OCI-LY1 (cell line): Measurements from ENCODE around the gene CCDC167.

Experiments used
- H2AFZ ChIP-seq: fragments of 200-600 bp; sonication (generic), shearing (Covaris generic); 2 replicates; pipeline ENCODE4 v1.6.0; 2014; ENCODE audit warnings: antibody characterized with exemption, mild to moderate bottlenecking, low read length
- H3F3A ChIP-seq: fragments of 200-600 bp; sonication (generic), shearing (Covaris generic); 2 replicates; pipeline ENCODE4 v1.6.0; 2014; ENCODE audit warnings: mild to moderate bottlenecking, antibody characterized with exemption, low read length, moderate library complexity; ENCODE audit not compliant: insufficient read depth
- H3K27ac ChIP-seq: fragments of 200-600 bp; sonication (generic); 2 replicates; pipeline ENCODE4 v1.5.1; 2014; ENCODE audit warnings: low read length, mixed run types, mild to moderate bottlenecking, low read depth; ENCODE audit not compliant: poor library complexity, severe bottlenecking
- H3K27me3 ChIP-seq: fragments of 200-600 bp; sonication (generic); 2 replicates; pipeline ENCODE4 v1.6.0; 2014; ENCODE audit warnings: antibody characterized with exemption, mild to moderate bottlenecking, low read length, moderate library complexity; ENCODE audit not compliant: insufficient read depth
- H3K36me3 ChIP-seq: fragments of 200-600 bp; sonication (generic); 2 replicates; pipeline ENCODE4 v1.6.1; 2014; ENCODE audit warnings: mild to moderate bottlenecking, antibody characterized with exemption, low read length, moderate library complexity, mixed read lengths; ENCODE audit not compliant: insufficient read depth
- H3K4me1 ChIP-seq: fragments of 200-600 bp; sonication (generic); 2 replicates; pipeline ENCODE4 v1.5.1; 2014; ENCODE audit warnings: mild to moderate bottlenecking, low read length, moderate library complexity; ENCODE audit not compliant: insufficient read depth, severe bottlenecking
- H3K4me2 ChIP-seq: fragments of 200-600 bp; sonication (generic), shearing (Covaris generic); 2 replicates; pipeline ENCODE4 v1.6.1; 2014; ENCODE audit warnings: low read length
- H3K4me3 ChIP-seq: fragments of 200-600 bp; sonication (generic); 2 replicates; pipeline ENCODE4 v1.5.1; 2014; ENCODE audit warnings: low read length, low read depth, mild to moderate bottlenecking, mixed read lengths; ENCODE audit not compliant: poor library complexity, severe bottlenecking
- H3K79me2 ChIP-seq: fragments of 200-600 bp; shearing (Covaris generic); 2 replicates; pipeline ENCODE4 v1.6.1; 2016; ENCODE audit warnings: mixed run types, low read length, mixed read lengths; ENCODE audit not compliant: insufficient read depth
- H3K9ac ChIP-seq: fragments of 200-600 bp; sonication (generic), shearing (Covaris generic); 2 replicates; pipeline ENCODE4 v1.6.1; 2014; ENCODE audit warnings: mild to moderate bottlenecking, low read length, mixed read lengths
- H3K9me2 ChIP-seq: fragments of 200-600 bp; sonication (generic), shearing (Covaris generic); 2 replicates; pipeline ENCODE4 v1.6.1; 2014; ENCODE audit warnings: low read depth, mild to moderate bottlenecking, low read length, mixed read lengths
- H3K9me3 ChIP-seq: fragments of 200-600 bp; shearing (Covaris generic); 2 replicates; pipeline ENCODE4 v1.6.1; 2014; ENCODE audit warnings: low read length, mixed read lengths
- H4K20me1 ChIP-seq: fragments of 200-600 bp; sonication (generic), shearing (Covaris generic); 2 replicates; pipeline ENCODE4 v1.6.0; 2016; ENCODE audit warnings: mild to moderate bottlenecking, low read length; ENCODE audit not compliant: insufficient read depth
- CTCF ChIP-seq: fragments of 200-600 bp; sonication (generic), shearing (Covaris generic); IDR thresholded peaks from 2 replicates; pipeline ENCODE4 v1.5.1; 2017; ENCODE audit warnings: mild to moderate bottlenecking, antibody characterized with exemption, low read length, moderate library complexity, mixed read lengths
- EZH2 ChIP-seq: fragments of 200-600 bp; sonication (generic), shearing (Covaris generic); IDR thresholded peaks from 2 replicates; pipeline ENCODE4 v1.8.0; 2017; ENCODE audit warnings: borderline replicate concordance, mixed run types, mild to moderate bottlenecking, antibody characterized with exemption, low read length, moderate library complexity, mixed read lengths

Gene CCDC167

GRCh38 chr6:37492991-37493660, 6.6 kb downstream of the CCDC167 start:
- TF ChIP-seq CTCF (no peak), EZH2 (no peak)
- Histone ChIP-seq H3K79me2 (no peaks in the 10 kb centered on the region), H2AFZ (no peak overlapping the region), H3K4me1 (peaks cover 22% of the 10 kb centered on the region), H3K9ac (no peak overlapping the region), H3K4me2 (no peak overlapping the region), H4K20me1 (no peaks in the 10 kb centered on the region), H3K4me3 (no peak overlapping the region), H3K36me3 (0 out of 2 replicates have a peak, but pooled peaks cover 8% of the 10 kb centered on the region), H3K27me3 (no peaks in the 10 kb centered on the region), H3F3A (no peaks in the 10 kb centered on the region), H3K27ac (no peak overlapping the region), H3K9me3 (no peaks in the 10 kb centered on the region), H3K9me2 (no peaks in the 10 kb centered on the region)

DNA sequence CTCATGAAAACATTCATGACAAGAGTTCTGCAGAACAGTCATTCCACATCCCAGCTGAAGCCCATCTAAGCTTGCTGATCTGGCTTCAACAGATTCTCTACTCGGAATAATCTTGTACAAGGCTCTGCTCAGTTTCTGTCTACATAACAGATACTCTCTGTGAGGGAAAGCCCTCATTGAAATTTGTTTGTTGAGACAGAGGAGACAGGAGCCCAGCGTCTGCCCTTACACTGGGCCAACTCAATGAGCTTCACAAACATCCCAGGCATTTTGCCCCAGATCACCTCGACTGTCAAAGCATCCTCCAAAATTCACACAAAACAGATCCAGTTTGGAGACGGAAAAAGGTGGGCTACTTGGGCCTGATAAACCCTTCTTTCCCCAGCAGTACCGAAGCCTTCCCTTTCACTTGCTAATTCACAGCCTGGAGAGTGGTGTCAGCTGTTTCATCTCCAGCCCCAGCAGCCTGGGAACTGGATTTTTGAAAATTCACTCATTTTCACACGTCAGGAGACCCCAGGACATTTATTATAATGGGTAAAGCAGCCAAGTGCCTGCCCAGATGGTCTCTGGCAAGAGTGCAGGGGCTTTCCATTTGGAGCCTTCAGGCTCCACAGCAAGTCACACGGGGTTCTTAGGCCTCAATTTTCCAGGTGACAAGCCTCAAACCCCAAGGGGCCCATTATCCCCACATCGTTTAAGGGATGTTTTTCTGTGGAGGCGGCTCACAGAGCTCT, 7.3 kb downstream of the CCDC167 start:
- Histone ChIP-seq H3K9me2 (no peaks in the 10 kb centered on the region), H3K27me3 (no peaks in the 10 kb centered on the region), H3K4me3 (no peak overlapping the region), H3K27ac (no peak overlapping the region), H3K4me1 (peaks cover 15% of the 10 kb centered on the region), H3K9me3 (no peaks in the 10 kb centered on the region), H3K9ac (no peak overlapping the region), H3K36me3 (0 out of 2 replicates have a peak, but pooled peaks cover 8% of the 10 kb centered on the region), H2AFZ (no peak overlapping the region), H4K20me1 (no peaks in the 10 kb centered on the region), H3F3A (no peaks in the 10 kb centered on the region), H3K4me2 (no peak overlapping the region), H3K79me2 (no peaks in the 10 kb centered on the region)
- TF ChIP-seq CTCF = no peak
- TF ChIP-seq EZH2 = no peak

GRCh38 chr6:37491830-37492208, 7.9 kb downstream of the CCDC167 start:
- H3K4me1 ChIP-seq = peaks cover 9% of the 10 kb centered on the region
- H3K9ac ChIP-seq = no peak overlapping the region
- H4K20me1 ChIP-seq = no peaks in the 10 kb centered on the region
- no peak for TF ChIP-seq CTCF
- TF ChIP-seq EZH2 = no peak
- H3K9me2 ChIP-seq = no peaks in the 10 kb centered on the region
- no peak overlapping the region for H3K4me2 ChIP-seq
- H3K9me3 ChIP-seq = no peaks in the 10 kb centered on the region
- no peaks in the 10 kb centered on the region for H3K27me3 ChIP-seq
- 0 out of 2 replicates have a peak, but pooled peaks cover 5% of the 10 kb centered on the region for H3K36me3 ChIP-seq
- H3K27ac ChIP-seq = no peak overlapping the region
- no peak overlapping the region for H2AFZ ChIP-seq
- H3K79me2 ChIP-seq = no peaks in the 10 kb centered on the region
- H3K4me3 ChIP-seq = no peak overlapping the region
- H3F3A ChIP-seq = no peaks in the 10 kb centered on the region
